Measurements from ENCODE around the gene ZNF574. TPM values are rescaled to one million over a fixed set of nuclear protein-coding genes. Genes with fewer than 3 reads are reported as not detected.

ZNF574 gene
- polyA plus RNA-seq, 1 of the 3 experiments (the other 2 are of a cell fraction), result 8.5 TPM

- TF ChIP-seq RXRA (IDR thresholded peaks at IDR 0.05; ENCODE audit: borderline replicate concordance, low read depth) (no peak), TEAD4 (IDR thresholded peaks at IDR 0.05; ENCODE audit: borderline replicate concordance, insufficient read depth) (no peak), EZH2phosphoT487 (IDR thresholded peaks at IDR 0.05; ENCODE audit: borderline replicate concordance, low read depth) (no peak), GABPA (IDR thresholded peaks at IDR 0.05; ENCODE audit: low read depth) (no peak), REST (IDR thresholded peaks at IDR 0.05; ENCODE audit: low read depth, low read length) (no peak), FOXJ3 (CRISPR knock-in tag; IDR thresholded peaks at IDR 0.05) (no peak), RAD21 (IDR thresholded peaks at IDR 0.05; ENCODE audit: low read length) (no peak), MAX (IDR thresholded peaks at IDR 0.05; ENCODE audit: low read depth) (no peak), FOXM1 (IDR thresholded peaks at IDR 0.05; ENCODE audit: low read depth) (no peak)
Observed at GRCh38 chr19:42078538-42079275, 2.7 kb downstream of the ZNF574 start (continued).

GRCh38 chr19:42079276-42079669 lies 3.3 kb downstream of the ZNF574 start:
- WGBS (ENCODE audit: low lambda C conversion rate), result 67% methylated on average over 3 of the region's 16 CpGs
- H3K9me3 ChIP-seq, result no peaks in the 10 kb centered on the region
- no peak overlapping the region for H3K4me3 ChIP-seq (ENCODE audit: low read depth in 2 of 2, low read length in 1 of 2)
- H3K27me3 ChIP-seq (ENCODE audit: insufficient read depth), result no peaks in the 10 kb centered on the region
- no peak overlapping the region for H3K27ac ChIP-seq (ENCODE audit: low read depth in 2 of 2, low read length in 1 of 2)
- peaks cover 12% of the 10 kb centered on the region for H3F3A ChIP-seq (replicated peaks; ENCODE audit: insufficient read depth)
- no peak for DNase-seq
- H3K4me2 ChIP-seq, result no peak overlapping the region
- peaks cover 73% of the 10 kb centered on the region for H3K79me2 ChIP-seq (ENCODE audit: insufficient read depth)
- ChIA-PET POLR2A (no interaction called here), CTCF (interaction anchor here (1.3 to 1.9 kb wide), 2 partner anchors 30 to 42 kb away, joined by 3 to 7 read pairs; no protein-coding TSS in a partner anchor)
- no peak overlapping the region for H3K9ac ChIP-seq
- peaks cover 26 to 36% of the 10 kb centered on the region in 2 experiments for H3K36me3 ChIP-seq (replicated peaks in 1 of 2; ENCODE audit: control insufficient read depth in 1 of 2, insufficient read depth in 2 of 2, low read length in 1 of 2)
- peaks cover 53% of the 10 kb centered on the region for H4K20me1 ChIP-seq (ENCODE audit: insufficient read depth)
- no peak overlapping the region for H2AFZ ChIP-seq (ENCODE audit: low read depth)
- TF ChIP-seq GATA2 (CRISPR knock-in tag; IDR thresholded peaks at IDR 0.05), result no peak
- no peak for TF ChIP-seq YY1 (IDR thresholded peaks at IDR 0.05; ENCODE audit: low read depth)
- no peak for TF ChIP-seq SMC3 (IDR thresholded peaks at IDR 0.05; ENCODE audit: low read depth, low read length)
- no peaks in the 10 kb centered on the region for H3K9me2 ChIP-seq
- peaks cover 7 to 11% of the 10 kb centered on the region in 2 experiments; a peak in 2 of 4 replicates for H3K4me1 ChIP-seq (ENCODE audit: control insufficient read depth in 1 of 2, insufficient read depth in 2 of 2, low read depth in 1 of 2, low read length in 1 of 2)
